ENCODE results near the gene PXN. TPM values are rescaled to one million over a fixed set of nuclear protein-coding genes. Genes with fewer than 3 reads are reported as not detected.
"Not testable (repeated sequence)": the region's sequence is repeated elsewhere in the genome, so short reads cannot be mapped to it uniquely, and the experiment has no call there.

The PXN gene
- polyA plus RNA-seq, 1 experiment = 35.0 TPM

GRCh38 chr12:120197542-120197887 lies 68.0 kb downstream of the PXN start:
- H3K27me3 ChIP-seq (ENCODE audit: control insufficient read depth, insufficient read depth, low read length) = no peaks in the 10 kb centered on the region
- peaks cover 4% of the 10 kb centered on the region; the same call in 1 of the 2 replicates for H3K9me3 ChIP-seq (ENCODE audit: control insufficient read depth, insufficient read depth, low read length)
- DNase-seq (ENCODE audit: low read depth, low spot score) = no peak
- ChIA-PET CTCF (interaction anchor here (1.0 to 1.7 kb wide), 2 partner anchors 31 to 68 kb away, joined by 3 to 6 read pairs; partner anchors contain the start of gene PXN), POLR2A (interaction anchor here (0.7 to 1.8 kb wide), 4 partner anchors 15 to 458 kb away, joined by 4 to 8 read pairs (median 4); partner anchors contain the start of gene RNU4-2)
- TF ChIP-seq, protein P1, sequence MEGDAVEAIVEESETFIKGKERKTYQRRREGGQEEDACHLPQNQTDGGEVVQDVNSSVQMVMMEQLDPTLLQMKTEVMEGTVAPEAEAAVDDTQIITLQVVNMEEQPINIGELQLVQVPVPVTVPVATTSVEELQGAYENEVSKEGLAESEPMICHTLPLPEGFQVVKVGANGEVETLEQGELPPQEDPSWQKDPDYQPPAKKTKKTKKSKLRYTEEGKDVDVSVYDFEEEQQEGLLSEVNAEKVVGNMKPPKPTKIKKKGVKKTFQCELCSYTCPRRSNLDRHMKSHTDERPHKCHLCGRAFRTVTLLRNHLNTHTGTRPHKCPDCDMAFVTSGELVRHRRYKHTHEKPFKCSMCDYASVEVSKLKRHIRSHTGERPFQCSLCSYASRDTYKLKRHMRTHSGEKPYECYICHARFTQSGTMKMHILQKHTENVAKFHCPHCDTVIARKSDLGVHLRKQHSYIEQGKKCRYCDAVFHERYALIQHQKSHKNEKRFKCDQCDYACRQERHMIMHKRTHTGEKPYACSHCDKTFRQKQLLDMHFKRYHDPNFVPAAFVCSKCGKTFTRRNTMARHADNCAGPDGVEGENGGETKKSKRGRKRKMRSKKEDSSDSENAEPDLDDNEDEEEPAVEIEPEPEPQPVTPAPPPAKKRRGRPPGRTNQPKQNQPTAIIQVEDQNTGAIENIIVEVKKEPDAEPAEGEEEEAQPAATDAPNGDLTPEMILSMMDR (IDR thresholded peaks at IDR 0.05; ENCODE audit: low read depth, low read length) = no peak
- no peak overlapping the region for H3K4me3 ChIP-seq (ENCODE audit: low read depth, low read length)
- H3K27ac ChIP-seq (ENCODE audit: low read depth, low read length) = no peak overlapping the region

DNA sequence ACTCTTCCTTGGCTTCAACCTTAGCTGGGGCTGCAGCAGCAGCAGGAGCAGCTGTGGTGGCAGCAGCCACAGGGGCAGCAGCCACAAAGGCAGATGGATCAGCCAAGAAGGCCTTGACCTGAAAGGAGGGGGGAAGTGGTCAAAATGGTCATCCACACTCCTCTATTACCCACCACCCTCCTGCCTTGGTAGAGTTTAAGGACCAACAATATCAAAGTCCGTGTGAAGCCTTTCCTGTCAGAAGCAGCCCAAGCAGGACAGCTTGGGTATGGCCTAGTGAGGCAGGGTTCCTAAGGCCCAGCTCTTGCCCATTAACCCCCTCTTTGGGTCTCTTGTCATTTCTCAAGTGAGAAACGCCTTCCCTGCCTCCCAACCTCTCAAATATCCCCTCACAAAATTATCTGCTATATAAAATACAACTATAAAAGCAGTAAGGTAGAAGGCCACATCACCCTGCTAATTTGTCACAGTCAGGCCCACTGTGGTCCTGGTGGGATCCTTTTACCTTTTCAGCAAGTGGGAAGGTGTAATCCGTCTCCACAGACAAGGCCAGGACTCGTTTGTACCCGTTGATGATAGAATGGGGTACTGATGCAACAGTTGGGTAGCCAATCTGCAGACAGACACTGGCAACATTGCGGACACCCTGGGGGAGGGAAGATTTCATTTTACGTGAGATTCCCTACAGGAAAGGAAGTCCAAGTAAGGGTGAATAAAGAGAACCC lies 68.6 kb downstream of the PXN start:
- not testable (repeated sequence) for H3K9me3 ChIP-seq (ENCODE audit: control insufficient read depth, insufficient read depth, low read length); H3K27me3 ChIP-seq (ENCODE audit: control insufficient read depth, insufficient read depth, low read length); DNase-seq (ENCODE audit: low read depth, low spot score); H3K27ac ChIP-seq (ENCODE audit: low read depth, low read length); H3K4me3 ChIP-seq (ENCODE audit: low read depth, low read length)
- CTCF ChIA-PET = interaction anchor here (1.0 to 1.7 kb wide), 3 partner anchors 31 to 69 kb away, joined by 3 to 7 read pairs (median 6); partner anchors contain the start of gene PXN
- POLR2A ChIA-PET = interaction anchor here (1.8 kb wide), 1 partner anchor 94 kb away, joined by 8 read pairs; the partner anchor contains the start of gene RNU4-2

GRCh38 chr12:120196363-120196762 lies 69.2 kb downstream of the PXN start:
- Histone ChIP-seq H3K9me3 (ENCODE audit: control insufficient read depth, insufficient read depth, low read length) (peaks cover 4% of the 10 kb centered on the region; the same call in 1 of the 2 replicates), H3K27me3 (ENCODE audit: control insufficient read depth, insufficient read depth, low read length) (no peaks in the 10 kb centered on the region), H3K27ac (ENCODE audit: low read depth, low read length) (peak overlapping the region; percentile 39), H3K4me3 (ENCODE audit: low read depth, low read length) (no peak overlapping the region)
- no peak for DNase-seq (ENCODE audit: low read depth, low spot score)
- CTCF ChIA-PET = interaction anchor here (0.6 to 1.5 kb wide), 2 partner anchors 69 to 255 kb away, joined by 4 to 7 read pairs; partner anchors contain the start of gene PXN
- TF ChIP-seq, protein P1 (IDR thresholded peaks at IDR 0.05; ENCODE audit: low read depth, low read length) = no peak
- POLR2A ChIA-PET = interaction anchor here (0.8 to 1.8 kb wide), 2 partner anchors 67 to 95 kb away, joined by 3 to 8 read pairs; partner anchors contain the start of gene RNU4-2

GRCh38 chr12:120194534-120195395 lies 70.8 kb downstream of the PXN start, which contains the start of gene GCN1:
TSS of gene GCN1 (minus strand) at chr12:120194715. CDS start at chr12:120194697, 18 bp downstream.
- Histone ChIP-seq H3K27ac (ENCODE audit: low read depth, low read length) (peak within 1 kb of the TSS; percentile 91), H3K27me3 (ENCODE audit: control insufficient read depth, insufficient read depth, low read length) (no peaks in the 10 kb centered on the region), H3K4me3 (ENCODE audit: low read depth, low read length) (peak within 1 kb of the TSS; percentile 67), H3K9me3 (ENCODE audit: control insufficient read depth, insufficient read depth, low read length) (no peaks in the 10 kb centered on the region)
- ChIA-PET CTCF (no interaction called here), POLR2A (interaction anchor here (0.8 kb wide), 2 partner anchors 14 to 77 kb away, joined by 3 read pairs; no protein-coding TSS in a partner anchor)
- DNase-seq (ENCODE audit: low read depth, low spot score) = peak; percentile 36
- TF ChIP-seq, protein P1 (IDR thresholded peaks at IDR 0.05; ENCODE audit: low read depth, low read length) = no peak

GRCh38 chr12:120194226-120194533 lies 71.3 kb downstream of the PXN start:
- H3K27ac ChIP-seq (ENCODE audit: low read depth, low read length) = peak overlapping the region; percentile 39
- ChIA-PET CTCF (interaction anchor here (1.0 kb wide), 1 partner anchor 34 kb away, joined by 3 read pairs; no protein-coding TSS in a partner anchor), POLR2A (interaction anchor here (0.8 kb wide), 2 partner anchors 14 to 77 kb away, joined by 3 read pairs; no protein-coding TSS in a partner anchor)
- no peak for DNase-seq (ENCODE audit: low read depth, low spot score)
- H3K27me3 ChIP-seq (ENCODE audit: control insufficient read depth, insufficient read depth, low read length) = no peaks in the 10 kb centered on the region
- peak overlapping the region; percentile 67 for H3K4me3 ChIP-seq (ENCODE audit: low read depth, low read length)
- H3K9me3 ChIP-seq (ENCODE audit: control insufficient read depth, insufficient read depth, low read length) = no peaks in the 10 kb centered on the region
- TF ChIP-seq, protein P1 (IDR thresholded peaks at IDR 0.05; ENCODE audit: low read depth, low read length) = no peak

DNA sequence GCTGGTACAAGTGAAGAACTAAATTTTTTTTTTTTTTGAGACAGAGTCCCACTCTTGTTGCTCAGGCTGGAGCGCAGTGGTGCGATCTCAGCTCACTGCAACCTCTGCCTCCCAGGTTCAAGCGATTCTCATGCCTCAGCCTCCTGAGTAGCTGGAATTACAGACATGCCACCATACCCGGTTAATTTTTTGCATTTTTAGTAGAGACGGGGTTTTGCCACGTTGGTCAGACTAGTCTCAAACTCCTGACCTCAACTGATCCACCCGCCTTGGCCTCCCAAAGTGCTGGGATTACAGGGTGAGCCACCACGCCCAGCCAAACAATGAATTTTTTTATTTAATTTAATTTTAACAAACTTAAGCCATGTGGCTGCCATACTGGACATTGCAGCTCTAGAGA lies 72.2 kb downstream of the PXN start:
- CTCF ChIA-PET = interaction anchor here (0.5 to 1.0 kb wide), 2 partner anchors 8 to 35 kb away, joined by 3 read pairs; partner anchors contain the start of gene RPLP0
- POLR2A ChIA-PET; H3K9me3 ChIP-seq (ENCODE audit: control insufficient read depth, insufficient read depth, low read length); H3K27me3 ChIP-seq (ENCODE audit: control insufficient read depth, insufficient read depth, low read length); DNase-seq (ENCODE audit: low read depth, low spot score); H3K27ac ChIP-seq (ENCODE audit: low read depth, low read length): not testable (repeated sequence)
- H3K4me3 ChIP-seq (ENCODE audit: low read depth, low read length) = peak overlapping the region; percentile 67

Measured in AG04450 (cell line).